ENCODE results near the gene DCBLD1.
A peak's percentile ranks its signal among the peaks of the same experiment; 100 is the strongest.

DCBLD1 gene

GRCh38 chr6:117472667-117473066 is 9.8 kb upstream of the DCBLD1 start:
- no peak for DNase-seq (ENCODE audit: low spot score)

GRCh38 chr6:117473401-117473800 is 9.1 kb upstream of the DCBLD1 start:
- DNase-seq (ENCODE audit: low spot score): no peak

- DNase-seq (ENCODE audit: low spot score): peak; percentile 17
These were observed 4.3 kb upstream of the DCBLD1 start for GRCh38 chr6:117477988-117478852.

- DNase-seq (ENCODE audit: low spot score): no peak
These were observed 3.6 kb upstream of the DCBLD1 start for GRCh38 chr6:117478853-117479231.

GRCh38 chr6:117480651-117481050 is 1.8 kb upstream of the DCBLD1 start:
- DNase-seq (ENCODE audit: low spot score): no peak

DNA sequence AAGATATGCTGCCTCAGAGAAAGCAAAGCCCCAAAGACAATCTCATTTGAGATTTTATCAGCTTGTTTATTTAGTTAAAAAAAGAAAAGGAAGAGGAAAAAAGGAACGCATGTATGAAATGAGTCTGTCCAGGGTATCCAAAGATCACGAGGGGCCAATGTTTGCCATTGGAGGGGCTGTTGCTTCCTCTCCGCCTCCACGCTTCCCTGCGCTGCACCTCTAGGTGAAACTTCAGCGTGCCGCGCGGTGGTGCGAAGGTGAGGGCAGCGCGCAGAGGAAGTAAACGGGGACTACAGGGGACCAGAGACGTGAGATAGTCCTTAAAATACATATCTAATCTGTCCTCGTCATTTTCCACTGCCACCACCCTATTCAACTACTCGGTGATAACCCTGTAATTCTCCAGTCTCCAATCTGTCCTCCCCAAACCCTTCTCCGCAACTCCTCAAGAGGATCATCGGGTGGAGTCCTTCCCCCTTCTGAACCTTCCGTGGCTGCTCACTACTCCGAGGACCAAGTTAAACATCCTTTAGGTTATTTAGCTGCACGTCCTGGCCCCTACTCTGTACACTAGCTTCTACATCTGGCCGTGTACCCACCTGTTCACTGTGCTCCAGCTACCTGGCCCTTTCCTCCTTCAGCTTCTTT is 1.1 kb upstream of the DCBLD1 start:
- DNase-seq (ENCODE audit: low spot score): no peak

GRCh38 chr6:117481926-117482239 is 591 bp upstream of the DCBLD1 start:
- DNase-seq (ENCODE audit: low spot score): no peak

- no peak for DNase-seq (ENCODE audit: low spot score)
These were observed 650 bp downstream of the DCBLD1 start for GRCh38 chr6:117483004-117483644.

- peak; percentile 5 for DNase-seq (ENCODE audit: low spot score)
These were observed 1.2 kb downstream of the DCBLD1 start for GRCh38 chr6:117483645-117484016.

GRCh38 chr6:117484052-117484646 is 1.7 kb downstream of the DCBLD1 start:
- no peak for DNase-seq (ENCODE audit: low spot score)

GRCh38 chr6:117485433-117485832 is 3.0 kb downstream of the DCBLD1 start:
- DNase-seq (ENCODE audit: low spot score): no peak

GRCh38 chr6:117487821-117488220 is 5.3 kb downstream of the DCBLD1 start:
- no peak for DNase-seq (ENCODE audit: low spot score)

DNA sequence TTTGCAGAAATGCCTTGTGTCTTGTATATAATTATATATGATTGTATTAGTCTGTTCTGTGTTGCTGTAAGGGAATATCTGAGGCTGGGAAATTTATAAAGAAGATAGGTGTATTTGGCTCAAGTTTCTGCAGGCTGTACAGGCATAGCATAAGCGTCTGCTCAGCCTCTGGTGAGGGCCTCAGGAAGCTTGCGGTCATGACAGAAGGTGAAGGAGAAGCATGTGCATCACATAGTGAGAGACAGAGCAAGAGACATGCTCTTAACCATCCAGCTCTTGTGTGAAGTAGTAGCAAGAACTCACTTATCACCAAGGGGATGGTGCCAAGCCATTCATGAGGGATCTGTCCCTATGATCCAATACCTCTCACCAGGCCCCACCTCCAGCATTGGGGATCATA is 6.5 kb downstream of the DCBLD1 start:
- no peak for DNase-seq (ENCODE audit: low spot score)

- no peak for DNase-seq (ENCODE audit: low spot score)
These were observed 9.4 kb downstream of the DCBLD1 start for GRCh38 chr6:117491916-117492315.

DNA sequence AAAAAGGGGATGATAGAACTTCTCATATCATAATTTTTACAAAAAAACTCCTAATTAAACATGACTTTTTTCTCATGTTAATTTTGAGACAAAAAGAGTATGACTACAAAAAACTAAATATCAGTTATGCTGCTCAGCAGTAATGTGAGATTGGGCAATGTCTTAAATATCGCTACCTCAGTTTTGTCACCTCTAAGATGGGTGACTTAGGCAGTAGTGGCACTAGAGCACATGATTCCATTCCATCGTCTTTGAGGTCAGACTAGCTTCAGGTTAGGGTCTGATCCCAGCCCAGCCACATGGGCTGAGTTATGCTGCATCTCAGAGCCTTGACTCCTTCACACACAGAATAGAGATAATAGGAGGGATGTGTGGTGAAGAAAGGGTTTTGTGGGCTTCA is 11.0 kb downstream of the DCBLD1 start:
- no peak for DNase-seq (ENCODE audit: low spot score)

DNA sequence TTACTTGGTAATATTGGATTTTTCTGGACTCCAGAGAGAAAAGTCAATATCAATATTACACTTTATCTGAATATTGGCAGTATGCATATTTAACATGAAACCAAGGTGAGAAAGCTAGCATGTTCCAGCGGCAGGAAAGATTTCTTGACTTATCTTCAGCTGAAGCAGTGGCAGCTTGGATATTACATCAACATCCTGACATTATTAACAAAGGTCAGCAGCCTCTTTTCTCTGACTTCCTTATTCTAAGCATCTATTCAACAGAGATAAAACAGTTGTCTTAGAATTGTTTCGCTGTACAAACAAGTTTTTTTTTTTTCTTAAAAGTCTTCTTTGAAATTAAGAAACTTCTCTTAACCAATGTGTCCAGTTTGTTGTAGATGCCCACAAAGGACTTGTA is 11.8 kb downstream of the DCBLD1 start:
- DNase-seq (ENCODE audit: low spot score): no peak

DNA sequence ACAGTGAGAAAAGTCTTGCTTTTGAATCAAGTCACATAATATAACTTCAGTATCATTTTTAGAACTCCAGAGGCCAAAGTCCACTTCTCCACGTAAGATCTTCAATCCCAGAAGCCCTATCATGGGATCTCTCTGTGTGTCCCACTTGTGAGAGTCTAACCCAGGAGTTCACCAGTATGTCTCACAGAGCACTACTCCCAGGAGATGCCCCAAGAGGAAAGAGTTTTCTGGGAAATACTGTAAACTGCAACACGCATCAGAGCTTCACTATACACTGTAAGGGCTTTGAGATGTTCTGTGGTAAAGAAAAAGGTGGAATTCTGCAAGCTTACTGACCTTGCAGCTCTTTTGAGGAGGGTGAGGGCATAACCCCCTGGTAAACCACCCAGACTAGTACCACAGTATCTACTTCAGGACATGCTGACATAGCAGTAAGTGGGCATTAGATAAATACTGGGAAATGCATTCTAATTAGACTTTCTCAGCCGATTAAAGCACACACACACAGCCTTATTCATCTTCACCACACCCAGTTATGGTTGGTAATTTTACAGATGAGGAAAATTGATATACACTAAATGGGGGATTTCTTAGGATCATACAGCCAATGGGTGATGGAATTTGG is 12.3 kb downstream of the DCBLD1 start:
- DNase-seq (ENCODE audit: low spot score): no peak

- DNase-seq (ENCODE audit: low spot score): no peak
These were observed 13.0 kb downstream of the DCBLD1 start for GRCh38 chr6:117495425-117495824.

GRCh38 chr6:117495869-117496268 is 13.4 kb downstream of the DCBLD1 start:
- no peak for DNase-seq (ENCODE audit: low spot score)

DNA sequence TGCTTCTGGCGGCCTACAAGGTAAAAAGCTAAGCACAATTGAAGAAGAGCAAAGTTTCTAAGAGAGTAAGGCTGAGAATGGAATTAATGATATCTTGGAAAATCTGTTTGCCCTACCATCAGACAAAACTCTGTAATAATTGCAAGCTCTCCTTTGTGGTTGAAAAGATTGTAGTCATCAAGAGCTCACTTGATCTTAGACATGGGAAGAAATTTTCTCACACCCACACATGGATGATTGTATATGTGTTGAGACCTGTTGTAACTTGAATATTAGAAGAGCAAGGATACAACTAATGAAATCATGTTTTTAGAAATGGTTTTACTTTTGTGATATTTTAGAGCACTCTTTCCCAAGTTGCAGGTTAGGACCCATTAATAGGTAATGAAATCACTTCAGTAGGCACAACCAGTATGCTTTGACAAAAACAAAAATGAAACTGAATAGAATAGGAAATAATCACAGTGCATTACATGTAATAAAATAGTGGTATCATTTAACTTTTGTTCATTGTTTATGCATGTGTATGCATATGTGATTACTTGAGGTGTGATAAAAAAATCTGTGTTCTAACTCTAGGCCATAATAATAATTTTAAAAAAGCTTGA is 14.0 kb downstream of the DCBLD1 start:
- DNase-seq (ENCODE audit: low spot score): no peak

GRCh38 chr6:117497237-117497636 is 14.8 kb downstream of the DCBLD1 start:
- DNase-seq (ENCODE audit: low spot score): no peak

GRCh38 chr6:117498159-117498558 is 15.7 kb downstream of the DCBLD1 start:
- DNase-seq (ENCODE audit: low spot score): no peak

Data from CD4-positive, alpha-beta T cell treated with Interleukin-6 at 100 ng/mL for 8 hours (primary cell).